ENCODE data around the gene GDI1.
A peak's percentile ranks its signal among the peaks of the same experiment; 100 is the strongest.

Gene GDI1

GRCh38 chrX:154484255-154485149, 47.5 kb downstream of the GDI1 start:
- DNase-seq (ENCODE audit: low spot score) = no peak
- H3K27ac ChIP-seq = peak overlapping the region; percentile 84
- TF ChIP-seq CTCF (conservative IDR thresholded peaks at IDR 0.05; ENCODE audit: low read depth) = no peak
- ChIA-PET CTCF (no interaction called here), POLR2A (ENCODE audit: low non-redundant PET) (interaction anchor here (0.6 kb wide), 1 partner anchor 32 kb away, joined by 3 read pairs; the partner anchor contains the start of gene FAM3A)

- H3K27ac ChIP-seq = peak overlapping the region; percentile 84
- no peak for TF ChIP-seq CTCF (conservative IDR thresholded peaks at IDR 0.05; ENCODE audit: low read depth)
- ChIA-PET CTCF (no interaction called here), POLR2A (ENCODE audit: low non-redundant PET) (interaction anchor here (0.6 kb wide), 2 partner anchors 31 to 50 kb away, joined by 3 to 5 read pairs; partner anchors contain the start of gene FAM3A)
- DNase-seq (ENCODE audit: low spot score) = no peak
Measured at GRCh38 chrX:154485150-154486051, 48.4 kb downstream of the GDI1 start.

- TF ChIP-seq CTCF (conservative IDR thresholded peaks at IDR 0.05; ENCODE audit: low read depth) = no peak
- peak overlapping the region; percentile 84 for H3K27ac ChIP-seq
- CTCF ChIA-PET = no interaction called here
- POLR2A ChIA-PET (ENCODE audit: low non-redundant PET) = interaction anchor here (0.6 kb wide), 1 partner anchor 51 kb away, joined by 5 read pairs; no protein-coding TSS in a partner anchor
- no peak for DNase-seq (ENCODE audit: low spot score)
Measured at GRCh38 chrX:154486052-154486395, 49.1 kb downstream of the GDI1 start.

- H3K27ac ChIP-seq = peak within 1 kb of the TSS; percentile 84
- ChIA-PET CTCF (interaction anchor here (1.4 kb wide), 1 partner anchor 40 kb away, joined by 3 read pairs; no protein-coding TSS in a partner anchor), POLR2A (ENCODE audit: low non-redundant PET) (interaction anchor here (1.0 kb wide), 1 partner anchor 40 kb away, joined by 3 read pairs; no protein-coding TSS in a partner anchor)
- no peak for TF ChIP-seq CTCF (conservative IDR thresholded peaks at IDR 0.05; ENCODE audit: low read depth)
- no peak for DNase-seq (ENCODE audit: low spot score)
Measured at GRCh38 chrX:154486396-154487207, 49.6 kb downstream of the GDI1 start, which contains the start of gene UBL4A. TSS of gene UBL4A (minus strand) at chrX:154486615. CDS start at chrX:154486584, 31 bp downstream.

- ChIA-PET CTCF (interaction anchor here (1.4 kb wide), 1 partner anchor 39 kb away, joined by 3 read pairs; no protein-coding TSS in a partner anchor), POLR2A (ENCODE audit: low non-redundant PET) (no interaction called here)
- DNase-seq (ENCODE audit: low spot score) = no peak
- H3K27ac ChIP-seq = peak overlapping the region; percentile 84
- no peak for TF ChIP-seq CTCF (conservative IDR thresholded peaks at IDR 0.05; ENCODE audit: low read depth)
Measured at GRCh38 chrX:154487518-154488290, 50.8 kb downstream of the GDI1 start.
